LNCAP (cell line): ENCODE results near the gene DPM2.

ENCODE experiments used
- CTCF ChIP-seq: fragments of 450-650 bp; IDR thresholded peaks from 2 replicates; pipeline ENCODE4 v1.5.1; 2017; ENCODE audit warnings: mild to moderate bottlenecking

Gene DPM2

GRCh38 chr9:127936347-127936852 lies 1.3 kb downstream of the DPM2 start:
- TF ChIP-seq CTCF, result no peak

GRCh38 chr9:127935765-127936221 lies 1.9 kb downstream of the DPM2 start:
- TF ChIP-seq CTCF, result no peak

- no peak for TF ChIP-seq CTCF
Observed at GRCh38 chr9:127934986-127935385, 2.7 kb downstream of the DPM2 start.

GRCh38 chr9:127934248-127934647 lies 3.4 kb downstream of the DPM2 start:
- TF ChIP-seq CTCF, result no peak

GRCh38 chr9:127931092-127931881 lies 6.4 kb downstream of the DPM2 start:
- TF ChIP-seq CTCF, result no peak

- TF ChIP-seq CTCF, result no peak
Observed at GRCh38 chr9:127930231-127931091, 7.2 kb downstream of the DPM2 start, which contains the start of gene PIP5KL1. TSS of gene PIP5KL1 (minus strand) at chr9:127930777. CDS start at chr9:127930752, 25 bp downstream.

- TF ChIP-seq CTCF, result no peak
Observed at GRCh38 chr9:127929625-127929979, 8.1 kb downstream of the DPM2 start.
